B cell (primary cell): ENCODE measurements around the gene C1orf116. TPM values are rescaled to one million over a fixed set of nuclear protein-coding genes. Genes with fewer than 3 reads are reported as not detected.

Source experiments
- ATAC-seq: fragments of 200-7000 bp; cut with Tn5 transposase; one replicate; pipeline ENCODE4 v1.10.0; 2021; ENCODE audit warnings: low read depth, mild to moderate bottlenecking, moderate number of reproducible peaks, moderate library complexity
- CTCF ChIA-PET: fragments of 350-600 bp; sonication (Branson Sonifier 250); formaldehyde crosslinking; loops from one replicate; lab custom pipeline; 2021; ENCODE audit warnings: antibody characterized with exemption, inconsistent platforms; lab: Charles Lee
- POLR2A ChIA-PET: fragments of 350-600 bp; sonication (Branson Sonifier 250); formaldehyde crosslinking; loops from one replicate; lab custom pipeline; 2021; ENCODE audit warnings: antibody characterized with exemption; lab: Charles Lee
- DNase-seq: peaks from one replicate; pipeline ENCODE4 v3.0.0; 2013
- H2AFZ ChIP-seq: 2 replicates; pipeline ENCODE4 v1.6.1; 2012; ENCODE audit warnings: mild to moderate bottlenecking, low read depth, low read length; ENCODE audit not compliant: insufficient read depth, poor library complexity, severe bottlenecking
- H3K27ac ChIP-seq, 2 donors: 1 replicate in 1 of 2; 2 replicates in 1 of 2; pipeline ENCODE4 v1.5.1; 2012 to 2013; ENCODE audit warnings: low read length in 2 of 2, mild to moderate bottlenecking in 2 of 2, moderate library complexity in 1 of 2
- H3K27me3 ChIP-seq, 4 experiments: fragments of 200-600 bp in 1 of 4; sonication (generic) in 1 of 4; replicated peaks in 1 of 4; 1 replicate in 2 of 4; 2 replicates in 2 of 4; pipeline versions ENCODE4 v1.6.1 to v1.7.0; 2013 to 2016; ENCODE audit warnings: low read length in 3 of 4, mild to moderate bottlenecking in 2 of 4, mixed read lengths in 1 of 4, moderate library complexity in 1 of 4; ENCODE audit not compliant: insufficient read depth in 4 of 4, control insufficient read depth in 3 of 4; ENCODE audit errors: control extremely low read depth in 1 of 4
- H3K36me3 ChIP-seq, 2 experiments: replicated peaks in 1 of 2; 1 replicate in 1 of 2; 2 replicates in 1 of 2; pipeline versions ENCODE4 v1.6.1 to v1.7.1; 2013; ENCODE audit warnings: low read length in 1 of 2; ENCODE audit not compliant: insufficient read depth in 2 of 2, control insufficient read depth in 1 of 2; ENCODE audit errors: control extremely low read depth in 1 of 2, extremely low read depth in 1 of 2
- H3K4me1 ChIP-seq, 2 donors: fragments of 200-600 bp in 1 of 2; sonication (generic) in 1 of 2; 1 replicate in 1 of 2; 2 replicates in 1 of 2; pipeline versions ENCODE4 v1.5.1 to v1.6.1; 2013 to 2017; ENCODE audit warnings: low read length in 2 of 2; ENCODE audit not compliant: control insufficient read depth in 2 of 2, insufficient read depth in 2 of 2
- H3K4me2 ChIP-seq: replicated peaks from 2 replicates; pipeline ENCODE3; 2012; ENCODE audit warnings: mild to moderate bottlenecking, low read depth, low read length; ENCODE audit not compliant: poor library complexity, severe bottlenecking
- H3K4me3 ChIP-seq, 5 experiments: fragments of 200-600 bp in 1 of 5; sonication (generic) in 1 of 5; 1 replicate in 3 of 5; 2 replicates in 2 of 5; pipeline versions ENCODE4 v1.5.1 to v1.7.0; 2011 to 2016; ENCODE audit warnings: low read length in 4 of 5, mild to moderate bottlenecking in 4 of 5, low read depth in 2 of 5, control low read depth in 1 of 5, moderate library complexity in 1 of 5; ENCODE audit not compliant: insufficient read depth in 1 of 5; ENCODE audit errors: control extremely low read depth in 1 of 5, extremely low read depth in 1 of 5
- H3K79me2 ChIP-seq: fragments of 200-600 bp; sonication (generic); one replicate; pipeline ENCODE4 v1.6.0; 2016; ENCODE audit warnings: low read length; ENCODE audit not compliant: control insufficient read depth, insufficient read depth
- H3K9ac ChIP-seq: fragments of 200-600 bp; sonication (generic); 2 replicates; pipeline ENCODE4 v1.6.1; 2017; ENCODE audit warnings: mild to moderate bottlenecking, low read length, moderate library complexity
- H3K9me3 ChIP-seq, 3 donors: one replicate each; pipeline versions ENCODE4 v1.6.1 to v1.7.1; 2013; ENCODE audit warnings: low read length in 2 of 3; ENCODE audit not compliant: control insufficient read depth in 2 of 3, insufficient read depth in 1 of 3; ENCODE audit errors: control extremely low read depth in 1 of 3
- H4K20me1 ChIP-seq: 2 replicates; pipeline ENCODE4 v1.6.0; 2012; ENCODE audit warnings: mild to moderate bottlenecking, low read length; ENCODE audit not compliant: insufficient read depth, control insufficient read depth, poor library complexity, severe bottlenecking
- H3K27ac Mint-ChIP-seq: one replicate; pipeline ENCODE4 v1.8.0; 2021; ENCODE audit warnings: mixed read lengths
- H3K27me3 Mint-ChIP-seq: one replicate; pipeline ENCODE4 v1.8.0; 2021; ENCODE audit warnings: mixed read lengths
- H3K4me1 Mint-ChIP-seq: one replicate; pipeline ENCODE4 v1.8.0; 2021; ENCODE audit warnings: mixed read lengths
- H3K4me3 Mint-ChIP-seq: one replicate; pipeline ENCODE4 v1.8.0; 2021; ENCODE audit warnings: mixed read lengths
- H3K9me3 Mint-ChIP-seq: one replicate; pipeline ENCODE4 v1.8.0; 2022; ENCODE audit warnings: mixed read lengths; ENCODE audit not compliant: insufficient read depth
- EZH2 ChIP-seq: IDR thresholded peaks from 2 replicates; pipeline ENCODE4 v1.6.1; 2012; ENCODE audit warnings: borderline replicate concordance, low read depth, mild to moderate bottlenecking, moderate library complexity, low read length; ENCODE audit not compliant: insufficient read depth, poor library complexity, severe bottlenecking
- WGBS: methylation state at CpG from one replicate; pipeline ENCODE4 v1.1.5; 2013; ENCODE audit warnings: missing lambda C conversion rate; ENCODE audit not compliant: insufficient coverage; 5-methylcytosine and 5-hydroxymethylcytosine counted together
- intact Hi-C: fragments of 100-400 bp; cut with micrococcal nuclease; formaldehyde crosslinking; loops from one replicate; pipeline ENCODE4 v1.10.0; 2022
- polyA plus RNA-seq: library from polyadenylated mRNA; depleted of rRNA; stranded (reverse); fragments of >200 nt; gene quantifications from 2 replicates; pipeline ENCODE4 v1.2.3, GENCODE V29; 2012
- total RNA-seq, 2 donors: library from RNA; stranded (reverse); fragments of 120-200 nt in 1 of 2; gene quantifications; 1 replicate in 1 of 2; 2 replicates in 1 of 2; pipeline versions ENCODE4 v1.2.3 to v1.2.4, GENCODE V29; 2013 to 2022
- TF ChIP-seq, protein P1 (sequence below): fragments of 200-600 bp; IDR thresholded peaks from one replicate; pipeline ENCODE4 v1.8.0; 2022; ENCODE audit warnings: antibody characterized with exemption, mild to moderate bottlenecking

C1orf116 gene
- total and polyA plus RNA-seq, 2 donors (not counting 1 experiment from before 2014, with no cell fraction given), result 0.09 TPM; not detected in 1

DNA sequence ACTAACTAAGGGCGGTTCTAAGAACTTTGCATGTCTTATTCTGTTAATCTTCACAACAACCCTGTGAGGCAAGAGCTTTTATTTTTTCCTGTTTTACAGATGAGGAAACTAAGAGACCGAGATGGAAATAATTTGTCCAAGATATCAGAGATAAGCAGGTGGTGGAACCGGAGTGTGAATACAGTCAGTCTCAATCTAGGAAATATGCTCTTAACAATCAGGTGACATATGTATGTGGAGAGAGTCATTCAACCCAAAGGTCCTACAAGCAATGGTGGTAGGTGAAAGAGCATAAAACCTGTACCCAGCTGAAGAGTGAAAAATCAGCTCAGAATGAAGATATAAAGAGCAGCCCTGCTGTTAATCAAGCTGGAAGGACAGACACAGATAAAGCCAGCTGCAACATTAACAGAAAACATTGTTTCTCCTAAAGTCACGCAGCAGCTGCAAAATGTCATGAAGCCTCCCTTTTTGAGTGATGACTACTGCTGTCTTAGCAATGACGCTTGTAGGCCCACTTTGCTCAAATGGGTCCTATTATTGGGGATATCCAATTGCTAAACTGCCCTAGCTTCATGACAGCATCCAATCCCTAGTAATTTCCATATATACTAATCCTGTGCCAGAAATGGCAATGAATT is 31.8 kb downstream of the C1orf116 start:
- POLR2A ChIA-PET, result no interaction called here
- H3K4me1 ChIP-seq, result peaks cover 3 to 4% of the 10 kb centered on the region in 2 donors
- peaks cover 2% of the 10 kb centered on the region for H3K4me1 Mint-ChIP-seq
- CTCF ChIA-PET, result interaction anchor here (1.3 to 5.1 kb wide), 3 partner anchors 12 to 25 kb away, joined by 3 to 21 read pairs (median 10); no protein-coding TSS in a partner anchor
- WGBS, result 55% methylated on average over 4 of the region's 5 CpGs
- intact Hi-C loops, result no loop called here
- H3K27me3 ChIP-seq, result peaks cover 0 to 3% (median 0%) of the 10 kb centered on the region in 4 experiments
- H4K20me1 ChIP-seq, result no peaks in the 10 kb centered on the region
- no peak overlapping the region for H3K27ac ChIP-seq
- H3K4me3 Mint-ChIP-seq, result no peak overlapping the region
- ATAC-seq (no peak), DNase-seq (no peak)
- peaks cover 5% of the 10 kb centered on the region for H3K27me3 Mint-ChIP-seq
- no peak overlapping the region for H3K9ac ChIP-seq
- no peak overlapping the region for H2AFZ ChIP-seq
- H3K27ac Mint-ChIP-seq, result no peak overlapping the region
- no peak overlapping the region for H3K4me2 ChIP-seq
- no peaks in the 10 kb centered on the region for H3K9me3 Mint-ChIP-seq
- TF ChIP-seq, protein P1, sequence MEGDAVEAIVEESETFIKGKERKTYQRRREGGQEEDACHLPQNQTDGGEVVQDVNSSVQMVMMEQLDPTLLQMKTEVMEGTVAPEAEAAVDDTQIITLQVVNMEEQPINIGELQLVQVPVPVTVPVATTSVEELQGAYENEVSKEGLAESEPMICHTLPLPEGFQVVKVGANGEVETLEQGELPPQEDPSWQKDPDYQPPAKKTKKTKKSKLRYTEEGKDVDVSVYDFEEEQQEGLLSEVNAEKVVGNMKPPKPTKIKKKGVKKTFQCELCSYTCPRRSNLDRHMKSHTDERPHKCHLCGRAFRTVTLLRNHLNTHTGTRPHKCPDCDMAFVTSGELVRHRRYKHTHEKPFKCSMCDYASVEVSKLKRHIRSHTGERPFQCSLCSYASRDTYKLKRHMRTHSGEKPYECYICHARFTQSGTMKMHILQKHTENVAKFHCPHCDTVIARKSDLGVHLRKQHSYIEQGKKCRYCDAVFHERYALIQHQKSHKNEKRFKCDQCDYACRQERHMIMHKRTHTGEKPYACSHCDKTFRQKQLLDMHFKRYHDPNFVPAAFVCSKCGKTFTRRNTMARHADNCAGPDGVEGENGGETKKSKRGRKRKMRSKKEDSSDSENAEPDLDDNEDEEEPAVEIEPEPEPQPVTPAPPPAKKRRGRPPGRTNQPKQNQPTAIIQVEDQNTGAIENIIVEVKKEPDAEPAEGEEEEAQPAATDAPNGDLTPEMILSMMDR, result no peak
- no peak for TF ChIP-seq EZH2
- H3K79me2 ChIP-seq, result no peaks in the 10 kb centered on the region
- no peak overlapping the region for H3K4me3 ChIP-seq
- no peaks in the 10 kb centered on the region for H3K36me3 ChIP-seq
- no peaks in the 10 kb centered on the region for H3K9me3 ChIP-seq

DNA sequence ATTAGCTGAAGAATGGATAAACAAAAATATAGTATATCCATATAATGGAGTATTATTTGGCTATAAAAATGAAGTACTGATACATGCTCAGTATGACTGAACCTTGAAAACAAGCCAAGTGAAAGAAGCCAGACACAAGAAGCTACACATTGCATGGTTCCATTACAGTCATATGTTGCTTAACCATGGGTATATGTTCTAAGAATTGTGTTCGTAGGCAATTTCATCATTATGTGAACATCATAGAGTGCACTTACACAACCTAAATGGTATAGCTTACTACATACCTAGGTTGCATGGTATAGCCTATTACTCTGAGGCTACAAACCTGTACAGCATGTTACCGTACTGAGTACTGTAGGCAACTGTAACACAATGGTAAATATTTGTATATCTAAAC is 33.7 kb downstream of the C1orf116 start:
- Histone ChIP-seq H3K4me1 (no peaks in the 10 kb centered on the region), H3K36me3 (no peaks in the 10 kb centered on the region), H3K27me3 (no peaks in the 10 kb centered on the region), H3K4me3 (no peak overlapping the region), H3K27ac (no peak overlapping the region), H3K9ac (no peak overlapping the region), H3K4me2 (no peak overlapping the region), H4K20me1 (no peaks in the 10 kb centered on the region), H3K9me3 (no peaks in the 10 kb centered on the region), H2AFZ (no peak overlapping the region), H3K79me2 (no peaks in the 10 kb centered on the region)
- POLR2A ChIA-PET, result interaction anchor here (0.6 kb wide), 1 partner anchor 1720 kb away, joined by 11 read pairs; no protein-coding TSS in a partner anchor
- Mint-ChIP-seq H3K9me3 (no peaks in the 10 kb centered on the region), H3K27ac (no peak overlapping the region), H3K4me3 (no peak overlapping the region), H3K4me1 (no peaks in the 10 kb centered on the region), H3K27me3 (peaks cover 9% of the 10 kb centered on the region)
- DNase-seq, result no peak
- CTCF ChIA-PET, result interaction anchor here (1.4 to 1.6 kb wide), 3 partner anchors 8 to 86 kb away, joined by 3 to 7 read pairs (median 4); no protein-coding TSS in a partner anchor
- no peak for ATAC-seq
- WGBS, result no CpG with 5 or more reads among the region's 2 CpGs
- intact Hi-C loops, result no loop called here
- TF ChIP-seq, protein P1, result no peak
